Measurements from ENCODE around the gene STMP1.

Gene STMP1

DNA sequence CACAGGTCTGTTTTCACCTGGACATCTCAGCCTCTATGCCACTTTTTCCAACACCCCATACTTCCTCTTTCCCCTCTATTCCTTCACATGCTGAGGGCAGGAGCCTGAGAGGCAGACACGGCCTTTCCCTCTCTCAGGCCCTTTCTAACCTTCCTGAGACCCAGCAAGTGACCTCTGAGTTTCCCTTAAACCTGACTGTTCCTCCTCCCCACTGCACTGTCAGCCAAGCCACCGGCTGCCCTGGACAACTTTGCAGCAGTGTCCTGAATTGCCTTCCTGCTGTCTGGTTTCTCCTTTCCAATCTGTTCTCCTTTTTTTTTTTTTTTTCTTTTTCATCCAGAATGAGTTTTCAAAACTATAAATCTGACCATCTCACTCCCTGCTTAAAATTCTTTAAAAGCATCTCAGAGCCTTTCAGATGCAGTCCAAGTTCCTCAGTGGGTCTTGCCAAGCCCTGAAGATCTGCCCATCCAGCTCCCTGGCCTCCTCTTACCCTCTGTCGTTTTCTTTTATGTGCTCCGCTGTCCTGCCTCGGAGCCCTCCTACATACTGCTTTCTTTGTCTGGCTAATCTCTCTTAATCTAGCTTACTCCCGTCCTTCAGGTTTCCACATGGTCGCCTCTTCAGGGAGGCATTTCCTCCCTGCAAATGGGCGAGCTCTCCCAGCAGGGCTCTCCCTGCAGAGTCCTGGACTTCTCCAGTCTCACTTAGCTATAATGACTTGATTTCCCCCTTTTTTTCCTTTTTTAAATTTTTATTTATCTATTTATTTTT, 35.1 kb downstream of the STMP1 start:
- no peak for DNase-seq (ENCODE audit: low spot score)

GRCh38 chr7:135704074-135704473, 41.8 kb downstream of the STMP1 start:
- no peak for DNase-seq (ENCODE audit: low spot score)

DNA sequence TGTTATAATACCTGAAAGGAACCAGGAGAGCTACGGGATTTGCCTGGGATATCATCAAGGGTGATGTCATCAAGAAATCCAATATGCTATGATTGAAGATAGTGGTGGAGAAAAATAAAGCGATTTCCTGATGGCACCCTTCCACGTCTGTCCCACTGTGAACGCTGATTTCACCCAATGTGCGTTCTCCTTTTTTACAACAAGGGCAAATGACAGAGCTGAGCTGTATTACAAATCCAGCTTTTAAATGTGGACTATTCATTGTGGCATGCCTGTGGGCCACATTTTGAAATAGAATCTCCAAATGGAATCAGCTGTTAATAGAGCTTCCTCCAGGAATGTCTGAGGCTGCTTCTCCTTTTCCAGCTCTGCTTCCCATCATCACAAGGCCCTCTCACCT, 42.4 kb downstream of the STMP1 start:
- DNase-seq (ENCODE audit: low spot score), result no peak

DNA sequence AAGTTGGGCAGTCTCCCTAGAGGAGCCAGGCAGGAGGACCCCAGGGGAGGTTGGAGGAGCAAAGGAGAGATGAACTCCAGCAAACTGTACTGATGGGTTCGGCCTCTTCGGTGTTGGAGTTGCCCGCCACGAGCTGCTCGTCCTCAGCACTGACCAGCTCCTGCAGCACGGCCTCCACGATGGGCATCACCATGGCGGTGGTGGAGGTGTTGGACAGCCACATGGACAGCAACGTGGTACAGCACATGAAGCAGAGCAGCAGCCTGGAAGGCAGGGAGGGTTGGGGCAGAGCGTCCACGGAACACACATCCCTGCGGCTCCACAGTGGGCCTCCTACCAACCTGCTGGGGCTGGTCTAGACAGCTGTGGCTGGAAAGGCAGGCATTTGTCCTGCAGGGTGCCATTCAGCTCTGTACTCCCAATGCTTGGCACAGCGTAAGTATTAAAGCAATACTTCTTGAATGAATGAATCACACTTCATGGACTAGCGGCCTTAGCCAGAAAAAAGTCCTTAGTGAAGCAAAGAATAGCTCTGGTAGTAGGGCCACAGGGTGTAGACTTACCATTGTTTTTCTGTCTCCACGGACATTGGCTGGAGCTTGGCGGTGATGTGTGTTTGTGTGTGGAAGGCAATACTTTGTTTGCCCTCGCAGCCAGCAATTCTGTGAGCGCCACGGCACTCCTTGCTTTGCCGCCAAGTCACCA, 43.9 kb downstream of the STMP1 start:
- DNase-seq (ENCODE audit: low spot score), result no peak

GRCh38 chr7:135706858-135707569, 44.7 kb downstream of the STMP1 start:
- no peak for DNase-seq (ENCODE audit: low spot score)

DNA sequence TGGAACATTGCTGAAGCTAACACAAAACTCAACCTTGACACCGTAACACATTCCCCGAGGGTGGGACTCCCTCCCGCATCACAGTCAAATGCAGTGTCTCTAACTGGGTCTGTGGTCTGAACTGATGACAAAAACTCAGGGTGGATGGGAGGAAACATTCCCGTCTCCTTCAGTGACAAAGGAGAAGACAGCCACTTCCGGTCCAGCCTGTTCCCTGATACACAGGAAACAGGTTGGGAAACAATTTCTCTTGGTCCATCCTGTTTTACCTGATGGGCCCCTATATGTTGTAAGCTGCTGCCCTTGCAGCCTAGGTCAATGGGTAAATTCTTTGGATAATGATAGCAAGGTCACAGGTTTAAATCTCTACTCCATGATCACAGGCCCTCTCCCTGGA, 45.3 kb downstream of the STMP1 start:
- no peak for DNase-seq (ENCODE audit: low spot score)

- no peak for DNase-seq (ENCODE audit: low spot score)
These were observed 45.7 kb downstream of the STMP1 start for GRCh38 chr7:135708041-135708440.

DNA sequence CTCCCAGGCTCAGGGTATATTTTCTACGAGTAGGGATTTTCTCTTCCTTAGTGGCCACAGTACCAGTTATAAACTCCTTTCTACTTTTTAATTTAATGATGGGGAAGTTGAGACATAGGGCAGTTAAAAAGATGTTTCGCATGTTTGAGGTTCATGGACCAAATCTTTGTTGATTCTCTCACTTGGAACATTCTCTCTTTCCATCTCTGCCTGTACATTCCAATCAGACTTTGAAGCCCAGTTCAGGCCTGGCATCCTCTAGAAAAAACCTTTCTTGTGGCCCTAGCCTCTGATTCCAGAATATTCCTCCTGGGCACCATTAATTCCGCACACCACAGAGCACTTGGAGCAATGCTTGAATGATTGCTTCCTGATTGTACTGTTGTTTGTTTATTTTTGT, 47.2 kb downstream of the STMP1 start:
- DNase-seq (ENCODE audit: low spot score), result no peak

GRCh38 chr7:135710417-135711138, 48.3 kb downstream of the STMP1 start:
- no peak for DNase-seq (ENCODE audit: low spot score)

GRCh38 chr7:135711139-135711469, 48.8 kb downstream of the STMP1 start:
- DNase-seq (ENCODE audit: low spot score), result no peak

DNA sequence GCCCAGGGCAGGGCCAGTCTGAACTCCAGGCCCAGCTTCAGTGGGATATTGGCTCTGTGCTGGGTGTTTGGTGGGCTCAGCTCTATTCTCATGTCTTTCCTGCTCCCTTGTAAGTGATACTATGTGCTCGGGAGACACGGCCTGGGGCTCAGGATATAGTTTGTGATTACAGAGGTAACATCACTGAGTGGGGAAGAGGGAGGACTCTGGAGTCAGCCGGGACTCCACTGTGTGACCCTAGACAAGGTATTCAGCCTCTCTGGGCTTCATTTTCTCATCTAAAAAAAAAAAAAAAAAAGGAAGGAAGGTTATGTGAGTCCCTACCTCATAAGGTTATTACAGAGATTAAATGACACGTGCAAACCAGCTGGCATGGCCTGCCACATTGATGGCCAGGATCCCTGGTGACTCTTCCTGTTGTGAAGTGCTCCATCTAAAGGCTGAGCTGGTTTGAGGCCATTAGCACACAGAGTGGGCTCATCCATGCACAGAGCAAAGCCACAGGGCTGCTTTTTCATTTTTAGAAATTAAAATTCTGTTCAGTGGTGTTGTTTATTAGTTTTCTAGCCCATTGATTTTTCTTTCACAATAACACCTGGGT, 50.0 kb downstream of the STMP1 start:
- no peak for DNase-seq (ENCODE audit: low spot score)

DNA sequence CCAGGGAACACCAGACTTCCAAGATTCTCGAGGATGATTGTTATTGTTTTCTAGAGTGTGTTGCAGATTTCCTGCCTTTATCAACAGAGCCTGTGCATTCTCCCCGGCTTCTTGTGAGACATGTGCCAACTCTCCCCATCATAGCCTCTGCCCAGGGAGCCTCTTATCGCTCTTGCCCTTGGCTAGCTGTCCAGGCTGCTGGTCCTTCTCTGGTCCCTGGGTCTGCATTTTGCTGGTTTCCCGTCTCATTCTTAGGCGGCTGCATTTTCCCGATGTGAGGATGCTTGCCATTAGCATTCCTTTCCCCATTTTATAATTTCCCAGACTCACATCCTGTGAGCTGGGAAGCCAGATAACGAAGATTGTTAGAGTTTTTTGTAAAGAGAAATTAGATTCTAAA, 50.5 kb downstream of the STMP1 start:
- DNase-seq (ENCODE audit: low spot score), result peak; percentile 21

GRCh38 chr7:135713836-135714470, 51.6 kb downstream of the STMP1 start:
- DNase-seq (ENCODE audit: low spot score), result no peak

DNA sequence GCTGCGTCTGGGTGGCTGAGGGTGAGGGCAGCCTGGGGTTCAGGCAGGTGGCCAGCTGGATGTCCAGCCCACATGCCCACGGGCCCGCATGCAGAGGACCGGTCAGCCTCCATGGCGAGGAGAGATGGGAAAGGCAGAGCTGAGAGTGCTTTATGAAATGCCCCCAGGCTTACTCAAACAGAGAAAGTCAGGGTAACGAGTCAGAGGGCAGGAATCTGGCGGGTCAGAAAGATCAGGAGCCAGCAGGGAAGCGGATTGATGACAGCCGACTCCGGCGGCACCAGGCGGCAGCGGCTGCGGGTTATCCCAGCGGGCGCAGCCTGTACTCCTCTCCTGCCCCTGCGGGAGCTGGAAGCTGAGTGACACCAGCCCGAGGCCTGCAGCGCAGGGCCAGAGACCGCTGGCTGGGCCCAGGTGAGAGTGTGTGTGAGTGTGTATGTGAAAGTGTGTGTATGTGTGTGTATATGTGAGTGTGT, 52.3 kb downstream of the STMP1 start:
- no peak for DNase-seq (ENCODE audit: low spot score)

DNA sequence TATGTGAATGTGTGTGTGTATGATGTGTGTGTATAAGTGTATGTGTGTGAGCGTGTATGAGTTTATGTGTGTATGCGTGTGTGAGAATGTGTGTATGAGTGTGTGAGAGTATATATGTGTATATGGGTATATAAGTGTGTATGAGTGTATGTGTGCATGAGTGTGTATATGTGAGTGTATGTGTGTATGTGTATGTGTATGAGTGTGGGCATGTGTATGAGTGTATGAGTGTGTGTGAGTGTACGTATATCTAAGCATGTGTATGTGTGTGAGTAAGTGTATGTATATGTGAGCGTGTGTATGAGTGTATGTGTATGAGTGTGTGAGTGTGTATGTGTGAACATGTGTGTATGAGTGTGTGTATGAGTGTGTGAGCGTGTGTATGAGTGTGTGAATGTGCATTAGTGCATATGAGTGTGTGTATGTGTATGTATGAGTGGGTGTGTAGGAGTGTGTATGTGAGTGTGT, 52.8 kb downstream of the STMP1 start:
- DNase-seq (ENCODE audit: low spot score), result no peak

- DNase-seq (ENCODE audit: low spot score), result no peak
These were observed 53.4 kb downstream of the STMP1 start for GRCh38 chr7:135715673-135716072.

GRCh38 chr7:135716677-135717238, 54.4 kb downstream of the STMP1 start:
- no peak for DNase-seq (ENCODE audit: low spot score)

- no peak for DNase-seq (ENCODE audit: low spot score)
These were observed 55.4 kb downstream of the STMP1 start for GRCh38 chr7:135717693-135718092.

DNA sequence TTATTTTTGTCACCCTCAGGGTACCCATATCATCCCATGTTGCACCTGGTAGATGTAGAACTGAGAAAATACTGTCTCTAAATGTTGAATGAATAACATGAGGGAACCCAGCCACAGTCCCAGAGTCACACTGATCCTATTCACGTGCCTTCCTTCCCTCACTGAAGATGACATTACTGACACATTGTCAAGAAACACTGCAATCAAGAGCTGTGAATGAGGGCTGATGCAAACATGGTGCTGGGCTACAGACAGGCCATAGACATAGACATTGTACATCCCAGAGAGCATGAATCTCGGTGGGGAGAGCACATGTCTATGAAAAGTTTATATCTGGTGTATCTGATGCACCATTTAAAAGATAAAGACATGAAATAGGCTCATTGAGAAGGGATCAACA, 55.9 kb downstream of the STMP1 start:
- no peak for DNase-seq (ENCODE audit: low spot score)

- DNase-seq (ENCODE audit: low spot score), result no peak
These were observed 56.6 kb downstream of the STMP1 start for GRCh38 chr7:135718794-135719437.

DNA sequence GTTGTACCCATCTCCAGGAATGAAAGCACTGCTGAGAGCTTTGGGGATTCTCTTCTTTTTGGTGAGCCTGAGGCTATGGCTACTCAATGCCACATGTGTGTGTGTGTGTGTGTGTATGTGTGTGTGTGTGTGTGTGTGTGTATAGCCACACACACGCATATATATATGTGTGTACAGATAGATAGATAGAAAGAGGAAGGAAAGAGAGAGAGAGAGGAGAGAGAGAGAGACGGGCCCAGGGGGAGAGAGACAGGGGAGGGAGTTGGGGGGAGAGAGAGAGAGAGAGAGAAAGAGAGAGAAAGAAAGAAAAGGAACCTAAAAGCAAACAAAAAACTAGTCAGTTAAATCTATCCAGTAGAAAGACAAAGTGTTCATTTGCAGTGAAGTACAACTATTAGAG, 57.4 kb downstream of the STMP1 start:
- DNase-seq (ENCODE audit: low spot score), result no peak
